SK-N-SH treated with all-trans-retinoic acid at 6 μM for 48 hours (cell line): ENCODE measurements around the gene GPC6.

Experiments used
- PATZ1 ChIP-seq: fragments of 250-450 bp; sonication (Bioruptor Pico); IDR thresholded peaks from 2 replicates; pipeline ENCODE4 v1.8.0; 2020; ENCODE audit warnings: mild to moderate bottlenecking, moderate library complexity, borderline replicate concordance
- PPARA ChIP-seq: fragments of 250-450 bp; sonication (Bioruptor Pico); IDR thresholded peaks from 2 replicates; pipeline ENCODE4 v1.5.0; 2020; ENCODE audit warnings: mild to moderate bottlenecking, borderline replicate concordance
- SNAI2 ChIP-seq: fragments of 250-450 bp; sonication (Bioruptor Pico); IDR thresholded peaks from 2 replicates; pipeline ENCODE4 v1.5.0; 2020; ENCODE audit warnings: mild to moderate bottlenecking, moderate library complexity
- TCF4 ChIP-seq: fragments of 250-450 bp; sonication (Bioruptor Pico); IDR thresholded peaks from 2 replicates; pipeline ENCODE4 v1.8.0; 2021; ENCODE audit warnings: mild to moderate bottlenecking, moderate library complexity, borderline replicate concordance
- TOX ChIP-seq: fragments of 250-450 bp; sonication (Bioruptor Pico); IDR thresholded peaks from 2 replicates; pipeline ENCODE4 v1.8.0; 2021; ENCODE audit warnings: mild to moderate bottlenecking, moderate library complexity, borderline replicate concordance
- ZC3H10 ChIP-seq: fragments of 250-450 bp; sonication (Bioruptor Pico); IDR thresholded peaks from 2 replicates; pipeline ENCODE4 v1.5.1; 2021; ENCODE audit warnings: mild to moderate bottlenecking, moderate library complexity
- ZNF8 ChIP-seq: fragments of 450-650 bp; formaldehyde crosslinking; IDR thresholded peaks from 2 replicates; pipeline ENCODE4 v1.5.0; 2020; ENCODE audit warnings: mild to moderate bottlenecking, moderate library complexity
- TF ChIP-seq, protein P1 (sequence below): fragments of 250-450 bp; sonication (Bioruptor Pico); IDR thresholded peaks from 2 replicates; pipeline ENCODE4 v1.5.1; 2020; ENCODE audit warnings: low read depth, mild to moderate bottlenecking, moderate library complexity

GRCh38 chr13:94182185-94182761, 955.7 kb downstream of the GPC6 start:
- TF ChIP-seq SNAI2 (no peak), PPARA (CRISPR knock-in tag) (no peak), PATZ1 (CRISPR knock-in tag) (no peak), TOX (CRISPR knock-in tag) (no peak), ZC3H10 (CRISPR knock-in tag) (no peak), TCF4 (CRISPR knock-in tag) (no peak), ZNF8 (CRISPR knock-in tag) (no peak)
- TF ChIP-seq, protein P1, sequence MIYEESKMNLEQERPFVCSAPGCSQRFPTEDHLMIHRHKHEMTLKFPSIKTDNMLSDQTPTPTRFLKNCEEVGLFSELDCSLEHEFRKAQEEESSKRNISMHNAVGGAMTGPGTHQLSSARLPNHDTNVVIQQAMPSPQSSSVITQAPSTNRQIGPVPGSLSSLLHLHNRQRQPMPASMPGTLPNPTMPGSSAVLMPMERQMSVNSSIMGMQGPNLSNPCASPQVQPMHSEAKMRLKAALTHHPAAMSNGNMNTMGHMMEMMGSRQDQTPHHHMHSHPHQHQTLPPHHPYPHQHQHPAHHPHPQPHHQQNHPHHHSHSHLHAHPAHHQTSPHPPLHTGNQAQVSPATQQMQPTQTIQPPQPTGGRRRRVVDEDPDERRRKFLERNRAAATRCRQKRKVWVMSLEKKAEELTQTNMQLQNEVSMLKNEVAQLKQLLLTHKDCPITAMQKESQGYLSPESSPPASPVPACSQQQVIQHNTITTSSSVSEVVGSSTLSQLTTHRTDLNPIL (CRISPR knock-in tag): no peak
